Esophagus (tissue), 2 donors: ENCODE data around the gene MFRP. TPM values are rescaled to one million over a fixed set of nuclear protein-coding genes. Genes with fewer than 3 reads are reported as not detected.
"Not testable (repeated sequence)": the region's sequence is repeated elsewhere in the genome, so short reads cannot be mapped to it uniquely, and the experiment has no call there.

Experiments
- H3K27ac ChIP-seq, 2 donors: one replicate each; pipeline ENCODE4 v1.5.1; 2013; ENCODE audit warnings: low read depth in 2 of 2, mild to moderate bottlenecking in 2 of 2, inconsistent platforms in 1 of 2, low read length in 1 of 2, moderate library complexity in 1 of 2
- H3K27me3 ChIP-seq, 2 donors: one replicate each; pipeline ENCODE4 v1.6.1; 2013; ENCODE audit warnings: low read length in 2 of 2, control low read depth in 1 of 2, mild to moderate bottlenecking in 1 of 2; ENCODE audit not compliant: insufficient read depth in 2 of 2, control insufficient read depth in 1 of 2
- H3K36me3 ChIP-seq, 2 donors: one replicate each; pipeline ENCODE4 v1.6.1; 2013; ENCODE audit warnings: low read length in 1 of 2; ENCODE audit not compliant: control insufficient read depth in 2 of 2, insufficient read depth in 2 of 2
- H3K4me1 ChIP-seq, 2 donors: one replicate each; pipeline ENCODE4 v1.6.1; 2013; ENCODE audit warnings: low read length in 1 of 2; ENCODE audit not compliant: control insufficient read depth in 2 of 2, insufficient read depth in 2 of 2
- H3K4me3 ChIP-seq, 2 donors: one replicate each; pipeline ENCODE4 v1.5.1; 2013; ENCODE audit warnings: low read length in 2 of 2, mild to moderate bottlenecking in 2 of 2, low read depth in 1 of 2, moderate library complexity in 1 of 2
- H3K9me3 ChIP-seq, 2 donors: one replicate each; pipeline ENCODE4 v1.6.1; 2013; ENCODE audit warnings: mild to moderate bottlenecking in 2 of 2, low read depth in 1 of 2, low read length in 1 of 2, moderate library complexity in 1 of 2; ENCODE audit not compliant: control insufficient read depth in 2 of 2, insufficient read depth in 1 of 2
- WGBS, 2 donors: extraction: QIAGEN DNeasy Blood & Tissue Kit; methylation state at CpG; one replicate each; pipeline ENCODE4 v1.1.7; 2013; 5-methylcytosine and 5-hydroxymethylcytosine counted together
- polyA plus RNA-seq, 2 donors: library from polyadenylated mRNA; stranded (reverse); fragments of 200-250 nt; gene quantifications; one replicate each; pipeline ENCODE4 v1.2.3, GENCODE V29; 2013
- donor health status: healthy with polysubstance abuse.
- donor health status: Bipolar disorder and iron deficiency.

Gene MFRP
- not detected for polyA plus RNA-seq

GRCh38 chr11:119346605-119347004 is at the start of gene MFRP:
MFRP (minus strand) TSS chr11:119346705; CDS start chr11:119346513, 192 bp downstream.
- H3K27me3 ChIP-seq = no peaks in the 10 kb centered on the region
- no peak within 1 kb of the TSS for H3K4me3 ChIP-seq
- no peaks in the 10 kb centered on the region for H3K4me1 ChIP-seq
- no peaks in the 10 kb centered on the region for H3K36me3 ChIP-seq
- H3K27ac ChIP-seq = no peak within 1 kb of the TSS
- no peaks in the 10 kb centered on the region for H3K9me3 ChIP-seq
- WGBS, 2 donors = 52 to 59% methylated on average over 6 of the region's 6 CpGs

- Histone ChIP-seq H3K4me3 (no peak overlapping the region), H3K27me3 (no peaks in the 10 kb centered on the region), H3K4me1 (no peaks in the 10 kb centered on the region), H3K9me3 (no peaks in the 10 kb centered on the region), H3K36me3 (no peaks in the 10 kb centered on the region), H3K27ac (no peak overlapping the region)
- 90 to 91% methylated on average over 7 of the region's 7 CpGs for WGBS, 2 donors
Measured at GRCh38 chr11:119391275-119391674, 44.8 kb upstream of the MFRP start.

DNA sequence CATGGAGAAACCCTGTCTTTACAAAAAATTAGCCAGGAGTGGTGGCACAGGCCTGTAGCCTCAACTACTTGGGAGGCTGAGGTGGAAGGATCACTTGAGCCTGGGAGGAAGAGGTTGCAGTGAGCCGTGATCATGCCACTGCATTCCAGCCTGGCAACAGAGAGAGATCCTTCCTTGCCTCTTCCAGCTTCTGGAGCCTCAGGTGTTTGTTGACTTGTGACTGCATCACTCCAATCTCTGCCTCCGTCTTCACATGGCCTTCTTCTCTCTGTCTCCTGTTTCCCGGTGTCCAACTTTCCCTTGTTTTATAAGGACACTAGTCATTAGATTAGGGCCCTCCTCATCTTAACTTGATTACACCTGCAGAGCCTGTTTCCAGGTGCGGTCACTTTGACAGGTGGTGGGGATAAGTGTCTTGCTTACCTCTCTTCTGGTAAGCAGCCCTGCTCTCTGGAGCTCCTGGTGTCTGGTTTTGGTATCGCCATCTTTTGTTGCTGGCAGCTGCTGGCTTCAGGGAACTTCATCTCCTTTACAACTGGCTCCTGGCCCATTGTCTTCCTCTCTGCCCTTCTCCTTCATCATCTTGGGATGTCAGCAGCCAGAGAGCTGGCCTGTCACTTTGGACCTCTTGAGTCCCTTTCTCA is 43.2 kb upstream of the MFRP start:
- WGBS, 2 donors = 65 to 77% methylated on average over 5 of the region's 5 CpGs
- H3K9me3 ChIP-seq = no peaks in the 10 kb centered on the region
- H3K4me3 ChIP-seq = no peak overlapping the region
- no peaks in the 10 kb centered on the region for H3K4me1 ChIP-seq
- no peaks in the 10 kb centered on the region for H3K36me3 ChIP-seq
- H3K27ac ChIP-seq = peak overlapping the region in 1 of 2 donors; percentile 40
- no peaks in the 10 kb centered on the region for H3K27me3 ChIP-seq

DNA sequence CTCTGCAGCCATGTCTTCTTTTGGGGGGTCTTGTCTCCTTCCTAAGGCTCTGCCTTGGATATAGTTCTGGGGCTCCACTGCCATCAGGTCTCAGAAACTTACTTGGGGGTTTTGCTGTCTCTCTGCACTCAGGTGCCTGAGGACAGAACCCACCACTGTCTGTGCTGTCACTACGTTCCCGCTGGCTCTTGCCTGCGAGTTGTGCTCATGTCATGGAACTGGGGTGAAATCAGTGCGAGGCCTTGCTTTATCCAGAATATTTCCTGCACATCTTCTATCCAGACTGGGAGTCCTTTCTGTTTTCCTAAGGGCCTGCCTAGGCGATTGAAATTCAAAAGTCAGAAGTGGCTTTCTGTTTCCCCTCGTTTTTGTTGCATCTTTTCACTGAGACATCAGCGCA is 41.6 kb upstream of the MFRP start:
- Histone ChIP-seq H3K4me1 (no peaks in the 10 kb centered on the region), H3K27ac (no peak overlapping the region), H3K27me3 (no peaks in the 10 kb centered on the region), H3K4me3 (no peak overlapping the region), H3K36me3 (no peaks in the 10 kb centered on the region), H3K9me3 (no peaks in the 10 kb centered on the region)
- WGBS, 2 donors = 87 to 89% methylated on average over 7 of the region's 7 CpGs

GRCh38 chr11:119384332-119384731 is 37.8 kb upstream of the MFRP start:
- Histone ChIP-seq H3K36me3 (no peaks in the 10 kb centered on the region), H3K27me3 (no peaks in the 10 kb centered on the region), H3K4me1 (peaks cover 0 to 7% of the 10 kb centered on the region in 2 donors), H3K9me3 (no peaks in the 10 kb centered on the region), H3K4me3 (no peak overlapping the region), H3K27ac (no peak overlapping the region)
- WGBS, 2 donors = 77 to 89% methylated on average over 2 of the region's 2 CpGs

- Histone ChIP-seq H3K4me3 (peak overlapping the region in 1 of 2 donors; percentile 37), H3K4me1 (peaks cover 0 to 12% of the 10 kb centered on the region in 2 donors)
- H3K9me3 ChIP-seq, H3K27ac ChIP-seq, H3K27me3 ChIP-seq, H3K36me3 ChIP-seq: not testable (repeated sequence)
- 91% methylated on average over 14 of the region's 14 CpGs for WGBS, 2 donors
Measured at GRCh38 chr11:119382513-119382912, 36.0 kb upstream of the MFRP start.

DNA sequence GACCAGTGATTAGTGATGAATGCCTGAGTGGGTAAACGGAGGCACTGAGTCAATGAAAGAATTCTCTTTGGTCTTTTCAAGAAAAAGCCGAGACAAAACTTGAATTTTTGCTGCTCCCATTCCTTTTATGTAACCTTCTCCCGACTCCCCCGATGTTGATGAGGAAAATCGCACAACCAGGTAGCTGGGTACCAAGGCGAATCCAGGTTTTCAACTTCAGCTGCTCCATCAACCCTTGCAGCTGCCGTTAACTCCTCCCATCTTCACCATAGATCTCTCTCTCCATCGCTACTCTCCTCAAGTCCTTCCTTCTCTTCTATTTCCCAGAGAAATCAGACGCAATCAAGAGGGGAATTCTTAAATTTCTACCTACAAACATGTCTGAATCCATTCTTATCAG is 35.6 kb upstream of the MFRP start:
- Histone ChIP-seq H3K36me3 (no peaks in the 10 kb centered on the region), H3K27ac (peak overlapping the region; percentile 24 to 47), H3K4me1 (peaks cover 0 to 13% of the 10 kb centered on the region in 2 donors), H3K27me3 (no peaks in the 10 kb centered on the region), H3K4me3 (peak overlapping the region; percentile 10 to 37), H3K9me3 (no peaks in the 10 kb centered on the region)
- 11 to 14% methylated on average over 9 of the region's 9 CpGs for WGBS, 2 donors

DNA sequence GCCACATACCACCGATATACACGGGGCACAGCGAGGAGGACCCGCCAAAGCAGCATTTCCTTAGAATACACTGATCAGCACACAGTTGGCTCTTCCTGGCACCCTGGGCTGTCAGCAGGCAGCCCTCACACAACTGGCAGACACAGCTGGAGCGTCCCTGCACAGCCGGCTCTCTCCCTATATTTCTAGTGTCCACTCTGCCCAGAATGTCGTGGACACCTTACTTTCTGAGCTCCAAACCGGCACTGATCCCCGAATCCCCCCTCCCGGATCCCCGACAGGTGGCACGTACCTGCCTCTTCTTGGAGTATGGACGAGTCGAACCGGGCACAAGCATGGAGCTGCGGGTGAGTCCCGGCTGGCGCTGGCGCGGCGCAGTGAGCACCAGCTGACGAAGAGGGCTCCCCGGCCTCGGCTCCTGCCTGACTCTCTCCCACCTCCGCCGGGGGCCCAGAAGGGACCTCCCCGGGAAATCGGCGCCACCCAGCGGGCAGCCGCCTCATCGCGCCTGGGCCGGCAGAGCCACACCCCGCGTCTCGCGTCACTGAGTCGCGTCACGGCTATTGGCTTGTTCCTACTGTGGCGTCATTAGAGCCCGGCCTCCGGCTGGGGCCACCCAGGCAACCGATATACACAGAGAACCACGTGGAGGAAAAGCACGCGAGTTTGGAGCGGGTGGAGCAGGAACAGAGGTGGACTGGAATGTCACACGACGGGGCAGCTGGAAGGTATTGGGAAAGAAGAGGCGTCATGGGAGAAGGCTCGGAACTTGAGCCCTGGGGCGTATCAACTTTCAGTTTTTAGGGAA is 34.9 kb upstream of the MFRP start, which contains the start of gene USP2:
Gene USP2, minus strand, starts transcription at position 510 of the 808 bp plus-strand sequence. CDS start 8,210 bp downstream, outside the sequence.
- peak within 1 kb of the TSS; percentile 37 to 50 for H3K4me3 ChIP-seq
- peak within 1 kb of the TSS; percentile 58 to 76 for H3K27ac ChIP-seq

DNA sequence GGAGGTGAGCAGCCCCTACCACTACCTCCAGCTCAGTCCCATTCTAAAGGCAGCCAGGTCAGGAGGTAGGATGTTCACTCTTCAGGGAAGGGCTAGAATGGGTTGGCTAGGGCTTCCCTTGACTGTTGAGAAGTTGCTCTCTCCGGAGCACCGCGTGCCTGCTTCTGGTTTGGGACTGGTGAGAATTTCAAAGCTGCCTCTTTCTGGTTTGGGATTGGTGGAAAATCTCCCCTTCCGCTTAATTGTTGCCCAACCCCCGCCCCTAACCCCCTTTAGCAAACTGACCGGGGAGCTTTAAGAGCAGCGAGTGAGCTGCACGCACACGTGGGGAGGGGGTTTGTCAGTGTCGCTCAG is 34.3 kb upstream of the MFRP start:
- no peaks in the 10 kb centered on the region for H3K36me3 ChIP-seq
- H3K4me1 ChIP-seq = peaks cover 4 to 23% of the 10 kb centered on the region in 2 donors
- no peaks in the 10 kb centered on the region for H3K9me3 ChIP-seq
- 9 to 10% methylated on average over 10 of the region's 10 CpGs for WGBS, 2 donors
- H3K27me3 ChIP-seq = no peaks in the 10 kb centered on the region
- H3K4me3 ChIP-seq = peak overlapping the region; percentile 37 to 50
- peak overlapping the region; percentile 58 to 76 for H3K27ac ChIP-seq

More for the DNA sequence above, 34.9 kb upstream of the MFRP start, which contains the start of gene USP2:
- Histone ChIP-seq H3K4me1 (peaks cover under 1 to 17% of the 10 kb centered on the region in 2 donors), H3K27me3 (no peaks in the 10 kb centered on the region), H3K36me3 (no peaks in the 10 kb centered on the region), H3K9me3 (no peaks in the 10 kb centered on the region)
- 0 to 1% methylated on average over 54 of the region's 54 CpGs for WGBS, 2 donors
